Neural cell (in vitro differentiated cells): ENCODE results near the gene CDK15. TPM values are rescaled to one million over a fixed set of nuclear protein-coding genes. Genes with fewer than 3 reads are reported as not detected.

Experiments
- H2AFZ ChIP-seq: fragments of 200-600, 300-800 bp; sonication (generic), shearing (Covaris generic); 2 replicates; pipeline ENCODE4 v1.6.0; 2014; ENCODE audit warnings: low read depth, mild to moderate bottlenecking, antibody characterized with exemption, low read length, moderate library complexity
- H3F3A ChIP-seq: fragments of 200-600 bp; shearing (Covaris generic); 2 replicates; pipeline ENCODE4 v1.6.1; 2016; ENCODE audit warnings: mild to moderate bottlenecking, moderate library complexity, mixed read lengths, antibody characterized with exemption, low read length; ENCODE audit not compliant: insufficient read depth, poor library complexity, severe bottlenecking
- H3K27ac ChIP-seq: fragments of 200-600, 300-800 bp; sonication (generic), shearing (Covaris generic); 2 replicates; pipeline ENCODE4 v1.5.1; 2014; ENCODE audit warnings: mild to moderate bottlenecking, low read length, moderate library complexity
- H3K27me3 ChIP-seq: fragments of 300-800, 200-600 bp; sonication (generic), shearing (Covaris generic); 2 replicates; pipeline ENCODE4 v1.6.0; 2014; ENCODE audit warnings: mild to moderate bottlenecking, low read depth, low read length, moderate library complexity; ENCODE audit not compliant: insufficient read depth
- H3K36me3 ChIP-seq: fragments of 300-800, 200-600 bp; sonication (generic), shearing (Covaris generic); 2 replicates; pipeline ENCODE4 v1.5.1; 2014; ENCODE audit warnings: mild to moderate bottlenecking, antibody characterized with exemption, low read length, moderate library complexity; ENCODE audit not compliant: insufficient read depth
- H3K4me2 ChIP-seq: fragments of 300-800, 200-600 bp; sonication (generic), shearing (Covaris generic); 2 replicates; pipeline ENCODE4 v1.6.0; 2014; ENCODE audit warnings: mild to moderate bottlenecking, low read length
- H3K4me3 ChIP-seq: fragments of 300-800, 200-600 bp; sonication (generic), shearing (Covaris generic); 2 replicates; pipeline ENCODE4 v1.5.1; 2014; ENCODE audit warnings: mild to moderate bottlenecking, low read length, moderate library complexity
- H3K79me2 ChIP-seq: fragments of 200-600 bp; shearing (Covaris generic); replicated peaks from 2 replicates; pipeline ENCODE4 v1.6.0; 2014; ENCODE audit warnings: mild to moderate bottlenecking, low read length, moderate library complexity; ENCODE audit not compliant: insufficient read depth
- H3K9ac ChIP-seq: fragments of 300-800, 200-600 bp; sonication (generic), shearing (Covaris generic); 2 replicates; pipeline ENCODE4 v1.6.1; 2016; ENCODE audit warnings: mild to moderate bottlenecking, low read length, mixed read lengths
- H3K9me2 ChIP-seq: fragments of 200-600 bp; shearing (Covaris generic); 2 replicates; pipeline ENCODE4 v1.6.1; 2016; ENCODE audit warnings: mild to moderate bottlenecking, low read length, mixed read lengths; ENCODE audit not compliant: insufficient read depth
- H3K9me3 ChIP-seq: fragments of 200-600, 300-800 bp; sonication (generic), shearing (Covaris generic); 2 replicates; pipeline ENCODE4 v1.6.1; 2016; ENCODE audit warnings: mild to moderate bottlenecking, mixed run types, low read length, moderate library complexity, mixed read lengths
- H4K20me1 ChIP-seq: fragments of 200-600 bp; shearing (Covaris generic); 2 replicates; pipeline ENCODE4 v1.6.1; 2016; ENCODE audit warnings: mild to moderate bottlenecking, mixed run types; ENCODE audit not compliant: insufficient read depth
- EP300 ChIP-seq: fragments of 450-650 bp; conservative IDR thresholded peaks from 2 replicates; pipeline ENCODE4 v1.6.1; 2014; ENCODE audit warnings: antibody characterized with exemption, mild to moderate bottlenecking, moderate library complexity; ENCODE audit not compliant: poor library complexity, severe bottlenecking
- EZH2 ChIP-seq: fragments of 200-600, 300-800 bp; shearing (Covaris generic), sonication (generic); IDR thresholded peaks from 2 replicates; pipeline ENCODE4 v1.6.1; 2014; ENCODE audit warnings: antibody characterized with exemption, low read length, borderline replicate concordance, mild to moderate bottlenecking; ENCODE audit not compliant: insufficient read depth, poor library complexity, severe bottlenecking
- MXI1 ChIP-seq: fragments of 450-650 bp; conservative IDR thresholded peaks from 2 replicates; pipeline ENCODE4 v1.6.1; 2014; ENCODE audit warnings: antibody characterized with exemption, mild to moderate bottlenecking; ENCODE audit not compliant: poor library complexity, severe bottlenecking
- POLR2AphosphoS5 ChIP-seq: IDR thresholded peaks from 2 replicates; pipeline ENCODE4 v1.6.1; 2012
- RAD21 ChIP-seq: fragments of 450-650 bp; conservative IDR thresholded peaks from 2 replicates; pipeline ENCODE4 v1.6.1; 2014; ENCODE audit warnings: antibody characterized with exemption, mild to moderate bottlenecking, moderate library complexity
- SMC3 ChIP-seq: fragments of 450-650 bp; conservative IDR thresholded peaks from 2 replicates; pipeline ENCODE4 v1.6.1; 2014; ENCODE audit warnings: antibody characterized with exemption, mild to moderate bottlenecking, moderate library complexity; ENCODE audit not compliant: poor library complexity
- TAF1 ChIP-seq: IDR thresholded peaks from 2 replicates; pipeline ENCODE4 v1.6.1; 2012; ENCODE audit warnings: low read depth
- polyA plus RNA-seq: library from polyadenylated mRNA; depleted of rRNA; stranded (reverse); fragments of >200 nt; gene quantifications from 2 replicates; pipeline ENCODE4 v1.2.3, GENCODE V29; 2014
- TF ChIP-seq, protein P1 (sequence below): IDR thresholded peaks from 2 replicates; pipeline ENCODE4 v1.6.1; 2012; ENCODE audit warnings: borderline replicate concordance
- TF ChIP-seq, protein P2 (sequence below): fragments of 450-650 bp; IDR thresholded peaks from 2 replicates; pipeline ENCODE4 v1.5.1; 2014; ENCODE audit warnings: antibody characterized with exemption, mild to moderate bottlenecking, moderate library complexity; ENCODE audit not compliant: poor library complexity, severe bottlenecking

The CDK15 gene
- polyA plus RNA-seq, 1 donor from 2014 or later = 0.09 TPM

DNA sequence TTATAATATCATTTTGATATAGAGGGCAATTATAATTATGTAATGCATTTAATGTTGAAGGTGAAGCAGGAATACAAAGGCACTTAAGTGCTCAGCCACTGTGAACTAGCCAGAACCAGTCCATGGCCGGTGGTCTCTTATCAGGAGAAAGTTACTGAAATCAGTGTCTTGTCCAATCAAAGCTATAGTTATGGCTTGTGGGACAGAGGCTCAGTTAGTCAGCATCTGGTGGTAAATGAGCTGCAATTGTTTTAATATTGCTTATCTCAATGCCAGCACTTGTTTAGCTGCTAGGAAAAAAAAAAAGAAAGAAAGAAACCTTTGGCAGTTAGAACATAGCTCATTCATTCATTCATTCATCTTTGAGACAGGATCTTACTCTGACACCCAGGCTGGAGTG is 21.8 kb upstream of the CDK15 start:
- Histone ChIP-seq H3K9ac (no peak overlapping the region), H3F3A (peaks cover 3% of the 10 kb centered on the region), H3K79me2 (peaks cover 6% of the 10 kb centered on the region), H2AFZ (no peak overlapping the region), H4K20me1 (no peaks in the 10 kb centered on the region), H3K4me2 (no peak overlapping the region), H3K9me3 (no peaks in the 10 kb centered on the region), H3K27me3 (no peaks in the 10 kb centered on the region), H3K27ac (no peak overlapping the region), H3K9me2 (no peaks in the 10 kb centered on the region), H3K36me3 (no peaks in the 10 kb centered on the region), H3K4me3 (no peak overlapping the region)
- no peak for TF ChIP-seq RAD21
- TF ChIP-seq, protein P1, sequence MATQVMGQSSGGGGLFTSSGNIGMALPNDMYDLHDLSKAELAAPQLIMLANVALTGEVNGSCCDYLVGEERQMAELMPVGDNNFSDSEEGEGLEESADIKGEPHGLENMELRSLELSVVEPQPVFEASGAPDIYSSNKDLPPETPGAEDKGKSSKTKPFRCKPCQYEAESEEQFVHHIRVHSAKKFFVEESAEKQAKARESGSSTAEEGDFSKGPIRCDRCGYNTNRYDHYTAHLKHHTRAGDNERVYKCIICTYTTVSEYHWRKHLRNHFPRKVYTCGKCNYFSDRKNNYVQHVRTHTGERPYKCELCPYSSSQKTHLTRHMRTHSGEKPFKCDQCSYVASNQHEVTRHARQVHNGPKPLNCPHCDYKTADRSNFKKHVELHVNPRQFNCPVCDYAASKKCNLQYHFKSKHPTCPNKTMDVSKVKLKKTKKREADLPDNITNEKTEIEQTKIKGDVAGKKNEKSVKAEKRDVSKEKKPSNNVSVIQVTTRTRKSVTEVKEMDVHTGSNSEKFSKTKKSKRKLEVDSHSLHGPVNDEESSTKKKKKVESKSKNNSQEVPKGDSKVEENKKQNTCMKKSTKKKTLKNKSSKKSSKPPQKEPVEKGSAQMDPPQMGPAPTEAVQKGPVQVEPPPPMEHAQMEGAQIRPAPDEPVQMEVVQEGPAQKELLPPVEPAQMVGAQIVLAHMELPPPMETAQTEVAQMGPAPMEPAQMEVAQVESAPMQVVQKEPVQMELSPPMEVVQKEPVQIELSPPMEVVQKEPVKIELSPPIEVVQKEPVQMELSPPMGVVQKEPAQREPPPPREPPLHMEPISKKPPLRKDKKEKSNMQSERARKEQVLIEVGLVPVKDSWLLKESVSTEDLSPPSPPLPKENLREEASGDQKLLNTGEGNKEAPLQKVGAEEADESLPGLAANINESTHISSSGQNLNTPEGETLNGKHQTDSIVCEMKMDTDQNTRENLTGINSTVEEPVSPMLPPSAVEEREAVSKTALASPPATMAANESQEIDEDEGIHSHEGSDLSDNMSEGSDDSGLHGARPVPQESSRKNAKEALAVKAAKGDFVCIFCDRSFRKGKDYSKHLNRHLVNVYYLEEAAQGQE = no peak
- TF ChIP-seq, protein P2, sequence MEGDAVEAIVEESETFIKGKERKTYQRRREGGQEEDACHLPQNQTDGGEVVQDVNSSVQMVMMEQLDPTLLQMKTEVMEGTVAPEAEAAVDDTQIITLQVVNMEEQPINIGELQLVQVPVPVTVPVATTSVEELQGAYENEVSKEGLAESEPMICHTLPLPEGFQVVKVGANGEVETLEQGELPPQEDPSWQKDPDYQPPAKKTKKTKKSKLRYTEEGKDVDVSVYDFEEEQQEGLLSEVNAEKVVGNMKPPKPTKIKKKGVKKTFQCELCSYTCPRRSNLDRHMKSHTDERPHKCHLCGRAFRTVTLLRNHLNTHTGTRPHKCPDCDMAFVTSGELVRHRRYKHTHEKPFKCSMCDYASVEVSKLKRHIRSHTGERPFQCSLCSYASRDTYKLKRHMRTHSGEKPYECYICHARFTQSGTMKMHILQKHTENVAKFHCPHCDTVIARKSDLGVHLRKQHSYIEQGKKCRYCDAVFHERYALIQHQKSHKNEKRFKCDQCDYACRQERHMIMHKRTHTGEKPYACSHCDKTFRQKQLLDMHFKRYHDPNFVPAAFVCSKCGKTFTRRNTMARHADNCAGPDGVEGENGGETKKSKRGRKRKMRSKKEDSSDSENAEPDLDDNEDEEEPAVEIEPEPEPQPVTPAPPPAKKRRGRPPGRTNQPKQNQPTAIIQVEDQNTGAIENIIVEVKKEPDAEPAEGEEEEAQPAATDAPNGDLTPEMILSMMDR = no peak
- no peak for TF ChIP-seq SMC3

DNA sequence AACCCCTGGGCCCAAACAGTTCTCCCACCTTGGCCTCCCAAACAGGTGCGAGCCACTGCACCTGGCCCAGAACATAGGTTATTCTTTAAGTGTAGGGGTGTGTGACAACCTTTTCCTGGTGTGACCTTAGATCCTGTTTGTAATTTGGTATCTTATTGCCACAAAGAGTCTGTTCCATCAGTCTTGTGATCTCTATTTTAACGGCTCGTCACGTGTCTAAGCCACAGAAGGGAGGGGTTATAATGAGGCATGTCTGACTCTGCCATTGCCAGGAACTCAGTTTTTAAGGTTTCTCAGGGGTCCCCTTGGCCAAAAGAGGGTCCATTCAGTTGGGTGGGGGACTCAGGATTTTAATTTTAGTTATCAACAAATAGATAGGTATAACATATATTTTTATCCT is 21.2 kb upstream of the CDK15 start:
- no peak overlapping the region for H3K9ac ChIP-seq
- TF ChIP-seq SMC3 (no peak), POLR2AphosphoS5 (no peak), EP300 (no peak), EZH2 (no peak), RAD21 (no peak), TAF1 (no peak), MXI1 (no peak)
- TF ChIP-seq, protein P2 = no peak
- TF ChIP-seq, protein P1 = no peak
- H3K4me2 ChIP-seq = no peak overlapping the region
- H2AFZ ChIP-seq = no peak overlapping the region
- H3K36me3 ChIP-seq = no peaks in the 10 kb centered on the region
- H3K4me3 ChIP-seq = no peak overlapping the region
- H3F3A ChIP-seq = peaks cover 2% of the 10 kb centered on the region
- no peak overlapping the region for H3K27ac ChIP-seq
- no peaks in the 10 kb centered on the region for H3K9me2 ChIP-seq
- no peaks in the 10 kb centered on the region for H4K20me1 ChIP-seq
- no peaks in the 10 kb centered on the region for H3K27me3 ChIP-seq
- peaks cover under 1% of the 10 kb centered on the region for H3K79me2 ChIP-seq
- H3K9me3 ChIP-seq = no peaks in the 10 kb centered on the region
